HT-29 (cell line): ENCODE results near the gene CEP164. TPM values are rescaled to one million over a fixed set of nuclear protein-coding genes. Genes with fewer than 3 reads are reported as not detected.
"Not testable (repeated sequence)": the region's sequence is repeated elsewhere in the genome, so short reads cannot be mapped to it uniquely, and the experiment has no call there.

Experiments
- DNase-seq: peaks from one replicate; pipeline ENCODE4 v3.0.0-alpha.2; 2015; ENCODE audit warnings: low spot score
- total RNA-seq: library from RNA; depleted of rRNA; stranded (reverse); fragments of >200 nt; shearing (Covaris generic); gene quantifications from 2 replicates; pipeline ENCODE4 v1.2.3, GENCODE V29; 2014

Gene CEP164
- total RNA-seq, 1 experiment from 2014 or later, result 21.4 TPM

- no peak for DNase-seq
Measured at GRCh38 chr11:117392979-117393378, 65.3 kb downstream of the CEP164 start.

GRCh38 chr11:117394221-117394925 lies 66.7 kb downstream of the CEP164 start:
- DNase-seq, result no peak

DNA sequence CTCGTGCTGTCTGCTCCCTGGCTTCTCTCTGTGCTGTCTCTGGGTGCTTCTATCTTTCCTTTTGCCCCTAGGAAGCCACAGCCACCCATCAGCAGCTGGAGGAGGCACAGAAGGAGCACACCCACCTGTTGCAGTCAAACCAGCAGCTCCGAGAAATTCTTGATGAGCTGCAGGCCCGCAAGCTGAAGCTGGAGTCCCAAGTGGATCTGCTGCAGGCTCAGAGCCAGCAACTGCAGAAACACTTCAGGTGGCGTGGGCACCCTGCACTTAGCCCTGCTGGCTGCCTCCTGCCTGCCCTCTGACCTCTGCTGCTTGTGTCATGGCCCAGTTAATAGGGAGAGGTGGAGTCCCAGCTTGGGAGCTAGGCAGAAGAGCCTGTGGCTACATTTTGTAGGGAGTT lies 67.8 kb downstream of the CEP164 start:
- DNase-seq, result no peak

- DNase-seq, result no peak
Measured at GRCh38 chr11:117396970-117397369, 69.3 kb downstream of the CEP164 start.

GRCh38 chr11:117398618-117399017 lies 71.0 kb downstream of the CEP164 start:
- DNase-seq, result not testable (repeated sequence)

DNA sequence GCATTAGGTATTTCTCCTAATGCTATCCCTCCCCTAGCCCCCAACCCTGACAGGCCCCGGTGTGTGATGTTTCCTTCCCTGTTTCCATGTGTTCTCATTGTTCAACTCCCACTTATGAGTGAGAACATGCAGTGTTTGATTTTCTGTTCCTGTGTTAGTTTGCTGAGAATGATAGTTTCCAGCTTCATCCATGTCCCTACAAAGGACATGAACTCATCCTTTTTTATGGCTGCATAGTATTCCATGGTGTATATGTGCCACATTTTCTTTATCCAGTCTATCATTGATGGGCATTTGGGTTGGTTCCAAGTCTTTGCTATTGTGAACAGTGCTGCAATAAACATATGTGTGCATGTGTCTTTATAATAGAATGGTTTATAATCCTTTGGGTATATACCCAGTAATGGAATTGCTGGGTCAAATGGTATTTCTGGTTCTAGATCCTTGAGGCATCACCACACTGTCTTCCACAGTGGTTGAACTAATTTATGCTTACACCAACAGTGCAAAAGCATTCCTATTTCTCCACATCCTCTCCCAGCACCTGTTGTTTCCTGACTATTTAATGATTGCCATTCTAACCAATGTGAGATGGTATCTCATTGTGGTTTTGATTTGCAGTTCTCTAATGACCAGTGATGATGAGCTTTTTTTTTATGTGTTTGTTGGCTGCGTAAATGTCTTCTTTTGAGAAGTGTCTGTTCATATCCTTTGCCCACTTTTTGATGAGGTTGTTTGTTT lies 71.6 kb downstream of the CEP164 start:
- not testable (repeated sequence) for DNase-seq

DNA sequence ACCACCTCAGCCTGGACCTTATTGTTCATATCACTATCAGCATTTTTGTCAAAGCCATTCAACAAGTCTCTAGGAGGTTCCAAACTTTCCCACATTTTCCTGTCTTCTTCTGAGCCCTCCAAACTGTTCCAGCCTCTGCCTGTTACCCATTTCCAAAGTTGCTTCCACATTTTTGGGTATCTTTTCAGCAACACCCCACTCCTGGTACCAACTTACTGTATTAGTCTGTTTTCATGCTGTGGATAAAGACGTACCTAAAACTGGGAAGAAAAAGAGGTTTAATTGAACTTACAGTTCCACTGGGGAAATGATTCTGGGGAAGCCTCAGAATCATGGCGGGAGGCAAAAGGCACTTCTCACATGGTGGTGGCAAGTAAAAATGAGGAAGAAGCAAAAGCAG lies 78.2 kb downstream of the CEP164 start:
- DNase-seq, result not testable (repeated sequence)

GRCh38 chr11:117407016-117407415 lies 79.4 kb downstream of the CEP164 start:
- no peak for DNase-seq

DNA sequence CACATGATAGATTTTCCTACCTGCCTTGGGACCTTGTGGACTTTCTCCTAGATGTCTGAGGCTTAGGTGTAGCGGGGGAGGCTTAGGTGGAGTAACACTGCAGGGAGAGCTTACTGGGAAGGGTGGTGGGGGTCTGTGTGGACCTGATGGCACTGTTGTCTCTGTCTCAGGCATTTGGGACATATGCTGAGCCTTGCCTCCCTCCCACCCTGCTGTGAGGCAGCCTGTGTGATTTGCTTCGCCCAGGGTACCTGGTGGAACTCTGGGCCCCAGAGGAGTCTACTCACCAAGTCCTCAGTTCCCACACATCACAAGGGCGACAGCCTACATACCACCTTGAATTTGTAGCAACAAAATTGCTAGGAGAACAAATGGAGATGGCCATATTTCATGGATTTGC lies 80.7 kb downstream of the CEP164 start:
- no peak for DNase-seq

GRCh38 chr11:117409511-117409910 lies 81.9 kb downstream of the CEP164 start:
- no peak for DNase-seq

DNA sequence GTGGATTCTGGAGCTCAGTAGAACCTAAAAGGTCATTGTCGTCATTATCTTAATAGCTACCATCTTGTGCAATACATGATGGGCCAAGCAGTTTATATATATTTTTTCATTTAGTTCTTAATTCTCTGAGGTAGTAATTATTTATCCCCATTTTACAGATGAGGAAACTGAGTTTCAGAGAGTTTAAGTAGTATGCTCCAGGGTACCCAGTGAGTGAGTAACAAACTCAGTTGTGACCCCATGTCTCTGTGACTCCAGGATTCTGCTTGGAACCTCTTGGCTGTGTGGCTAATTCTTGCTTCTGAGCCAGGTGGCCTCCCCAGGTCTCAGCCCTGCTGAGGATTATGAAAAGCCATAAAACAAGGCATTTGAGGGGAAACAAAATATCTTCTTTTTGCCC lies 82.6 kb downstream of the CEP164 start:
- DNase-seq, result no peak

- no peak for DNase-seq
Measured at GRCh38 chr11:117410861-117411710, 83.4 kb downstream of the CEP164 start.

- DNase-seq, result no peak
Measured at GRCh38 chr11:117411736-117412135, 84.1 kb downstream of the CEP164 start.

DNA sequence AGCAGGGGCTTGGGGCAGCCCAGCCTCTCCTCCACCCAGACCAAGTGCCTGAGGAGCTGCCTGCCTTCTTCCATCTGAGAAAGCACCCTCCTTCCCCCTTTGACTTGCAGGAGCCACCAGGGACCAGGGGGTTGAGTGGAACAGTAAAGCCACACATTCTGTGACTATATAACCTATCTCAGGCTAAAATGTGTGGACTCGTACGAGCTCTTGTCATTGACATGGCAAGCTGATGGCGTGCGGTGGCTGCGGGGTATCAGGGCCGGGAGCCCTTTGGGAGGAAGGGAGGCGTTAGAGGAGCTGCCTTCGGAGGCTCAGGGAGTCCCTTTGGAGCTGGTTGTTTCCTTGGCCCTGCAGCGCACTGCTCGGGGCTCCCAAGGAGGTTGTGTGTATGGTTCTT lies 84.5 kb downstream of the CEP164 start:
- no peak for DNase-seq

DNA sequence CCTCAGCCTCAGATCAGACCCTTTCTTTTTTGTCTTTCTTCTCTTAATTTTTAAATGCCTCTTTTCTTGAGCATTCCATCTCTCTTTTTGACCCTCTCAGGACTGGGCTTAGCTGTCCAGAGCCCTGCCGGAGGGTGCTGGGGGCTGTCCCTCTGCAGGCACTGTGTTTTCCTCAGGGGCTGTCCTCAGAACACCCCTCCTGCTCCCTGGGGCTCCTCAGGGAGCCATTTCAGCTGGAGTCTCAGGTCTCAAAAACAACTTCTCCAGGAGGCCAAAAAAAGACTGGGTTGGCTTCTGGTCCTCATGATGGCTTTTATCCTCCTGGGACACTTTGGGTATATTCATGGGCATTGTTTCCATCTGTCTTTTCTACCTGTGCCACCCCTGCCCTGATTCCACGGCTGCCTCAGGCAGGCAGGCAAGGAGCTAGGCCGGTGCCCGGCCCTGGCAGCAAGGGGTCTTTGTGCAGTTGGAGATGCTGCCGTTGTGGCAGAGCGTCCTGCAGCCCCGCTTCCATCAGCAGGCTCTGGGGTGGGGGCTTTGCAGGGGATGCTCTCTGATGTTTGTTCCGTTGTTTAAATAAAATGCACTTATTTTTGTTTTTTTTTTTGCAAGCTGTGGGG lies 85.1 kb downstream of the CEP164 start:
- DNase-seq, result no peak

DNA sequence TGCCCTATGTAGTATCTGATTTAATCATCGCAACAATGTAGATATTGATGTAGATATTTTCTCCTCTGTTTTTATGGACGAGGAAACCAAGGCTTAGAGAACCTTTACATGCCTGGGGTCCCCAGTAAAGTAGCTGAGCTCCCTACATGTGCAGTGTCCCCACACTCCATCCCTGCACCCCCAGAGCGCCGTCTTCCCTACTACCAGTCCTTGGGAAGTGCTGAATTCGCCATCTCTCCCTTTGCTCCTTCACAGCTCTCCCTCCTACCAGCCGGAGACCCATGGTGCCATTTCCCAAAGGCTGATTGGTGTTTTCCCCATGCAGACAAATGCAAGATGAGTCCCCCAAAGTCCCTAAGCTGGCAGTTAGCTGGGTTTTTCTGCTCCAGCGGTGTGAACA lies 86.0 kb downstream of the CEP164 start:
- no peak for DNase-seq

- DNase-seq, result no peak
Measured at GRCh38 chr11:117414724-117415123, 87.1 kb downstream of the CEP164 start.

DNA sequence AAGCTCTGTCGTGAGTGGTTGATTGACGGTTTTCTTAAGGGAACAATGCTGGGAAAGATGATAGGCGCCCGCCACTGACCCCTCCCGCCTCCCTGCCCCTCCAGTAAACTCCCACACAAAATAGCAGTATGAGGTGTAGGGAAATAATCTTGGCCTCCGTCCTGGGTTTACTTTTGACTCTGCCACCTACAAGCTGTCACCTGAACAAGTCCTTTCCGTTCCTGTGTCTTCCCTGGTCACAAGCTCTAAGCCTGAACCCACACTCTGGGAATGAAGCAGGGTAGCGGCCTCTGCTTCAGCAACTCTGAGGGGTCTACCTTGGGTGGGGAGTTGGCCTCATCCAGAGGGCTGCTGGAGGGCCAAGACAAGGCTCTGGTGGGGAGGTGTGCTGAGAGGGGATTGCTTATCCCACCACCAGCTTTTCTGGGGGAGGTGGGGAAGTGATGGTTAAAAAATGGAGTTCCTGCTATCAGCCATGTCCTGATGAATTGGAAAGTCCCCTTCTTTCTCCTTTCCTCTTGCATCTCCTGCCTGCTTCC lies 87.8 kb downstream of the CEP164 start:
- no peak for DNase-seq

- no peak for DNase-seq
Measured at GRCh38 chr11:117417342-117417741, 89.7 kb downstream of the CEP164 start.

DNA sequence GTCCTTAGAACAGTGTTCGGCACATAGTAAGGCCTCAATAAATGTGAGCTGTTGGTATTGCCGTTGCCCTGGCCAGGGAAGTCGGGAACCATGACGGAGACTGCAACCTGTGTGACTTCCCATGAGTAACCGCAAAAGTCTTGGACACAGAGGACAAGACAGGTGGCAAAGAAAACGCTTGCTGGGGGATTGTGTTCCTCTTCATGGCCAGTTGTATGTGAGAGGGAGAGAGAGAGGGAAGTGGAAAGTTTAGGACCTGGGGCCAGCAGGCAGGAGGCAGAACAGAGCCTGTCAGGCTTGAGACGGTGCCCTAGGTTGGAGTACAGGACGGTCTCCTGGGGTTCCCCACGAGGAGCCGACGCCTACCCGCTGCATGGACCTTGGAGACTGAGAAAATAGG lies 90.2 kb downstream of the CEP164 start:
- DNase-seq, result no peak

GRCh38 chr11:117418737-117419481 lies 91.3 kb downstream of the CEP164 start:
- no peak for DNase-seq
